Peyer's patch (tissue), 4 donors: Measurements from ENCODE around the gene FGD3. TPM values are rescaled to one million over a fixed set of nuclear protein-coding genes. Genes with fewer than 3 reads are reported as not detected.

Experiments used
- DNase-seq, 3 donors: peaks; one replicate each; pipeline ENCODE4 v3.0.0-alpha.2; 2017 to 2019
- H3K27ac ChIP-seq, 4 donors: fragments of 200-600 bp; sonication (generic); one replicate each; pipeline ENCODE4 v1.5.1; 2016 to 2019
- H3K27me3 ChIP-seq, 2 donors: fragments of 200-600 bp; sonication (generic); one replicate each; pipeline ENCODE4 v1.5.1; 2019
- H3K36me3 ChIP-seq, 3 donors: fragments of 200-600 bp; sonication (generic); one replicate each; pipeline ENCODE4 v1.5.1; 2016 to 2019
- H3K4me1 ChIP-seq, 4 donors: fragments of 200-600 bp; sonication (generic); one replicate each; pipeline ENCODE4 v1.5.1; 2016 to 2019
- H3K4me3 ChIP-seq, 4 donors: fragments of 200-600 bp; sonication (generic); 1 replicate in 3 of 4; 2 replicates in 1 of 4; pipeline ENCODE4 v1.5.1; 2016 to 2019; ENCODE audit warnings: mild to moderate bottlenecking in 1 of 4
- H3K9me3 ChIP-seq, 4 donors: fragments of 200-600 bp; sonication (generic); one replicate each; pipeline ENCODE4 v1.5.1; 2016 to 2019; ENCODE audit warnings: mild to moderate bottlenecking in 1 of 4
- CTCF ChIP-seq, 6 experiments: fragments of 450-650 bp in 4 of 6; fragments of 200-600 bp in 2 of 6; sonication (generic) in 1 of 6; IDR thresholded peaks; one replicate each; pipeline ENCODE4 v1.5.1; 2017 to 2019; ENCODE audit warnings: antibody characterized with exemption in 6 of 6, mild to moderate bottlenecking in 3 of 6, moderate library complexity in 1 of 6
- POLR2A ChIP-seq, 2 donors: fragments of 450-650 bp; IDR thresholded peaks; one replicate each; pipeline ENCODE4 v1.5.1; 2017; ENCODE audit warnings: antibody characterized with exemption in 2 of 2, mild to moderate bottlenecking in 2 of 2, moderate library complexity in 2 of 2
- total RNA-seq, 4 donors: library from RNA; depleted of rRNA; stranded (reverse); fragments of >200 nt; gene quantifications; one replicate each; pipeline ENCODE4 v1.1.0, GENCODE V29; 2016

FGD3 gene
- total RNA-seq, 4 donors from 2014 or later, result 4.6 to 48.7 (median 7.8) TPM

GRCh38 chr9:92982130-92982529, 34.8 kb downstream of the FGD3 start:
- no peak overlapping the region for H3K4me3 ChIP-seq
- TF ChIP-seq CTCF (IDR thresholded peaks at IDR 0.05) (no peak), POLR2A (IDR thresholded peaks at IDR 0.05) (no peak)
- no peak overlapping the region for H3K27ac ChIP-seq
- no peak for DNase-seq
- H3K9me3 ChIP-seq, result no peaks in the 10 kb centered on the region
- no peaks in the 10 kb centered on the region for H3K36me3 ChIP-seq
- no peaks in the 10 kb centered on the region for H3K27me3 ChIP-seq
- peaks cover 0 to 5% (median 0%) of the 10 kb centered on the region in 4 donors for H3K4me1 ChIP-seq

DNA sequence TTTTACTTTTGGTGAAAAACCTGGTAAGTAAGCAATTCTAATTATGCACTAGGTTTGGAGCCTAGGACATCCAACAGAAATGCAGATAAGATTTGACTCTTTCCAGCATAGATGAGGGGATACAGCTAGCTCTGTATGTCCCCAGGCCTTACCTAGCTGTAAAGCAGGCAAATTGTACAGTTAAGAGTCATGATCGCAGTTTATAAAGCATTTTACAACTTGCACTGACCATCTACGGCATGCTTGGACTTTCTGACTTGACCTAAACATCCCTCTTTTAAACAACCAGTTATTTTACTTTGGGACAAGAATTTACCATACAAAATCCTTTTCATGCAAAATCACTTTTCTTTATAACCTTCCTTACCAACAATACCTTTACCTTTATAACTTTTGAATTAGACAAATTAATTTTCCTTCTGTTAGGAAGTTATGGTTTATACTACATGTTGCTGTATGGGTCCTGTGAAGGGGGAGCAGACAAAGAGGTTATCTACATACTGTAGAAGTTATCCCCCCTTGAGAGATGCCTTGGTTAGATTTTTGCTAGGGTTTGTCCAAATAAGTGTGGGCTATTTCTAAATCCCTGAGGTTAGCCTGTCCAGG, 36.8 kb downstream of the FGD3 start:
- TF ChIP-seq POLR2A (IDR thresholded peaks at IDR 0.05), result no peak
- TF ChIP-seq CTCF (IDR thresholded peaks at IDR 0.05), result no peak
- no peaks in the 10 kb centered on the region for H3K36me3 ChIP-seq
- H3K27ac ChIP-seq, result no peak overlapping the region
- no peak overlapping the region for H3K4me3 ChIP-seq
- no peaks in the 10 kb centered on the region for H3K27me3 ChIP-seq
- H3K4me1 ChIP-seq, result peaks cover 0 to 1% (median 0%) of the 10 kb centered on the region in 4 donors
- no peak for DNase-seq
- no peaks in the 10 kb centered on the region for H3K9me3 ChIP-seq

- Histone ChIP-seq H3K4me1 (no peaks in the 10 kb centered on the region), H3K27me3 (no peaks in the 10 kb centered on the region), H3K36me3 (no peaks in the 10 kb centered on the region), H3K9me3 (no peaks in the 10 kb centered on the region), H3K4me3 (no peak overlapping the region), H3K27ac (no peak overlapping the region)
- peak in 1 of 3 donors; percentile 18 for DNase-seq
- TF ChIP-seq POLR2A (IDR thresholded peaks at IDR 0.05) (no peak), CTCF (IDR thresholded peaks at IDR 0.05) (no peak)
Measured at GRCh38 chr9:92984976-92985375, 37.7 kb downstream of the FGD3 start.

DNA sequence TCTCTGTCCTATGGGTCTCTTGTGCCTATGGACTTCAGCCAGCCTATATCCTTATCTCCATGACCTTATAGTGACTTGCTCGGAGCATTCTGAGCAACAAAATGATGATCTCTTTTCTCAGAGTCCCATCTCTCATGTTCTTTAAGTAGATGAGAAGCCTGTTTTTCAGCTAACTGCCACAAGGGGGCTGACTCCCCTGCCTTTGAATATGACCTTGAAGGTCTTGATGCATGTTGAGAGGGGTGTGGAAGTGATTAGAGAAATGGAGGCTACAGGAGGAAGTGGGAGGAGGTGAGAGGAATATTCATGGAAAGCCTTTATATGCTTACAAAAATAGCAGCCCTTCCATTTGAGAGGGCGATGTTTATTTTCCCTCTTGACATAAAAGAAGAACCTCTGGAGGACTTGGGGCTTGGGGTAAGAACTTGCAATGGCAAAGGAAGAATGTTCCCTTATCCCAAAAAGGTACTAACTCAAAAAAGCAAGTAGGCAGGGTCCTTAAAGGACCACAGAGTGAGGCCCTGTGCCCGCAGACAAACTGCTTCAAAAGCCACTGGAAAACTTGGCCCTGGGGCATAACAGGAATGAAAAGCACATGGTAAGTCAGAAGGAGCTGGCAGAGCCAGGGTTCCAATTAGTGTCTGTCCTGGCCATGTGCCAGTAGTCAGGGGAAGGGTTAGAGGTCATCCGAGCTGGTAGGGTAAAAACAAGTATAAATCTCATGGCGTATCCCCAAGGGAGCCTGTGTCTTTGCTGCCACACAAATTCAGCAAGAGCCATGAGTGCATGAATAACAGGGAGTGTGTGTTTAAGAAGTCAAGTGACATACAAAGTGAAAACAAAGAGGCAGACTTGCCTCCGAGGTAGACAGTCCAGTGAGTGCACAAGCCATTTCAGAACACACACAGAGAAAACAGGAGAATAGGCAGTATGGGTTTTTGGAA, 39.1 kb downstream of the FGD3 start:
- Histone ChIP-seq H3K9me3 (no peaks in the 10 kb centered on the region), H3K4me3 (no peak overlapping the region), H3K36me3 (no peaks in the 10 kb centered on the region), H3K27ac (no peak overlapping the region), H3K27me3 (no peaks in the 10 kb centered on the region), H3K4me1 (no peaks in the 10 kb centered on the region)
- DNase-seq, result peak in 2 of 3 donors; percentile 46 to 76
- TF ChIP-seq CTCF (IDR thresholded peaks at IDR 0.05), result peak; percentile 21 to 55 (median 44)
- no peak for TF ChIP-seq POLR2A (IDR thresholded peaks at IDR 0.05)

DNA sequence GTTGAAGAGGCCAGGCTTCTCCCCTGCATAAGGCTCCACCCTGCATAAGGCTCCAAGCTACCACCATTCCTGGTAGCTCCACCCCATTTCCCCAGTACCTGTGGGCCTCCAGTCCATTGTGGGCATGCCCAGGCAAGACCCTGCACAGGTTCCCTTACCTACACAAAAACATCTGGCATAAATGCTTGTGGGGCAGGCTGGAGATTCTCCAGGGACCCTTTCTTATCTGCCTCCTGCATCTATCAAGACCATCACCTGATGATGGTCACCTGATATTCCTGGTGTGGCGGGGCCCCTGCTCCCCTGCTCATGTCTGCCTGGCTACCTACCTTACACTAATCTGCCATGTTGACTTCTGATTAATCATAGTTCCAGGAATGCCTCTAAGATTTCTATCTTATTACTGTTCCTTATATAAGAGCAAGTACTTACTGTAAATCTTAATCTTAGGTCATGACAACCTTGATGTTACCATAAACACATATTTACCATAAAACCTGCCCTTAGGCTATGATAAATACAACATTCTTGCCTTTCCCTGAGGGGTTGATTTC, 41.0 kb downstream of the FGD3 start:
- TF ChIP-seq POLR2A (IDR thresholded peaks at IDR 0.05) (no peak), CTCF (IDR thresholded peaks at IDR 0.05) (no peak)
- Histone ChIP-seq H3K27me3 (no peaks in the 10 kb centered on the region), H3K27ac (no peak overlapping the region), H3K4me1 (no peaks in the 10 kb centered on the region), H3K36me3 (no peaks in the 10 kb centered on the region), H3K4me3 (no peak overlapping the region), H3K9me3 (no peaks in the 10 kb centered on the region)
- peak in 1 of 3 donors; percentile 26 for DNase-seq
